Adrenal gland (tissue), 12 donors: Measurements from ENCODE around the gene FOXO1. TPM values are rescaled to one million over a fixed set of nuclear protein-coding genes. Genes with fewer than 3 reads are reported as not detected.
A peak's percentile ranks its signal among the peaks of the same experiment; 100 is the strongest.

Experiments
- DNase-seq, 7 donors: peaks; one replicate each; pipeline ENCODE4 v3.0.0-alpha.2; 2019 to 2020
- H3K27ac ChIP-seq, 5 donors: fragments of 200-600 bp; sonication (generic) in 4 of 5; 1 replicate in 3 of 5; 2 replicates in 2 of 5; pipeline versions ENCODE4 v1.5.1 to v1.8.0; 2016 to 2020; ENCODE audit warnings: mild to moderate bottlenecking in 1 of 5
- H3K27me3 ChIP-seq: fragments of 200-600 bp; 2 replicates; pipeline ENCODE4 v1.8.0; 2021
- H3K36me3 ChIP-seq, 2 donors: fragments of 200-600 bp; replicated peaks in 1 of 2; 1 replicate in 1 of 2; 2 replicates in 1 of 2; pipeline versions ENCODE4 v1.5.1 to v1.8.0; 2018 to 2022
- H3K4me1 ChIP-seq, 2 donors: fragments of 200-600 bp; replicated peaks in 1 of 2; 1 replicate in 1 of 2; 2 replicates in 1 of 2; pipeline versions ENCODE4 v1.5.1 to v1.8.0; 2018 to 2021
- H3K4me3 ChIP-seq, 4 donors: fragments of 200-600 bp; sonication (generic) in 3 of 4; one replicate each; pipeline ENCODE4 v1.5.1; 2016 to 2018
- H3K9me3 ChIP-seq, 3 donors: fragments of 200-600 bp; sonication (generic) in 1 of 3; replicated peaks in 1 of 3; 1 replicate in 2 of 3; 2 replicates in 1 of 3; pipeline versions ENCODE4 v1.5.1 to v1.8.0; 2016 to 2021
- POLR2A ChIP-seq, 2 donors: fragments of 450-650 bp; IDR thresholded peaks; one replicate each; pipeline ENCODE4 v1.6.1; 2017; ENCODE audit warnings: antibody characterized with exemption in 2 of 2, mild to moderate bottlenecking in 2 of 2, moderate library complexity in 1 of 2
- WGBS, 4 donors: extraction: QIAGEN DNeasy Blood & Tissue Kit in 2 of 4; methylation state at CpG; one replicate each; pipeline versions ENCODE4 v1.1.5 to v1.1.7; 2013 to 2017; 5-methylcytosine and 5-hydroxymethylcytosine counted together
- intact Hi-C, 2 donors: fragments of 100-400 bp; cut with DNase I; formaldehyde crosslinking; loops; one replicate each; pipeline versions ENCODE4 v1.14.1 to v1.15.0; 2022 to 2023
- polyA plus RNA-seq, 3 donors: library from polyadenylated mRNA; stranded (reverse); fragments of 200-250 nt in 2 of 3; fragments of 350-450 nt in 1 of 3; fragmentation: Illumina TruSeq in 1 of 3; extraction: RNeasy Lipid Tissue Mini Kit (QIAGEN cat#74804) in 1 of 3; gene quantifications; one replicate each; pipeline ENCODE4 v1.2.3, GENCODE V29; 2013 to 2014
- total RNA-seq, 9 donors: library from RNA; depleted of rRNA in 4 of 9; stranded (reverse); fragments of >200 nt in 4 of 9; fragments of 120-200 nt in 1 of 9; fragmentation: NEBNext Ultra II Directional in 1 of 9; extraction: Animal tissue kit (Norgen Biotek cat#: 25700) in 1 of 9; gene quantifications; one replicate each; pipeline versions ENCODE4 v1.1.0 to v1.2.4, GENCODE V29; 2013 to 2023
- TF ChIP-seq, protein P1 (sequence below), 6 experiments: fragments of 450-650 bp in 4 of 6; fragments of 200-600 bp in 2 of 6; sonication (generic) in 1 of 6; IDR thresholded peaks; 1 replicate in 5 of 6; 2 replicates in 1 of 6; pipeline versions ENCODE4 v1.5.1 to v1.8.0; 2016 to 2021; ENCODE audit warnings: antibody characterized with exemption in 6 of 6, mild to moderate bottlenecking in 2 of 6, moderate library complexity in 1 of 6
- donor health status: healthy with polysubstance abuse.
- donor health status: Bipolar disorder and iron deficiency.
- donor health status: DM: yes; HTN: yes; CAD: no.
- donor health status: DM: no; HTN: no; CAD: no.
- donor health status: DM: no; HTN: no; CAD: no.
- donor health status: DM: yes; HTN: yes; CAD: no.

FOXO1 gene
- total and polyA plus RNA-seq, 12 donors = 4.3 to 35.4 (median 21.5) TPM

DNA sequence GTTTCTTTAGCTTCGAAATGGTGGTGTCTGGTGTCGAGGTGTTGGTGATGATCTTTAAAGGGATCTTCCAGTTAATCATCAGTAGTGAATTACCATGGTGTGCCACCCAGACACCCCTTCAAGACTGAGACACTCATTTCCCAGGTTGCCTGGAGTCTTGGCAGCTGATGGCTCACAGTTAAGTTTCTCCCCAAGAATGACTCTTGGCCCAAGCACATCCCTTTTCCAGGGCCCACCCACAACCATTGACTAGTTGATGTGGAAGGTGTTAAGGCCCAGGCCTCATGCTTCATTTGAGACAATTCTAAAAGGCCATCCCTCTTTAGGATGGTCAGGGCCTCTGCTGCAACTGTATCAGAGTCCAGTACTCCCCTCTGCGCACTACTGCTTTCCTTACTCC lies 145.5 kb downstream of the FOXO1 start:
- intact Hi-C loops = no loop called here
- DNase-seq = no peak
- H3K4me1 ChIP-seq = peaks cover 0 to 3% of the 10 kb centered on the region in 2 donors

DNA sequence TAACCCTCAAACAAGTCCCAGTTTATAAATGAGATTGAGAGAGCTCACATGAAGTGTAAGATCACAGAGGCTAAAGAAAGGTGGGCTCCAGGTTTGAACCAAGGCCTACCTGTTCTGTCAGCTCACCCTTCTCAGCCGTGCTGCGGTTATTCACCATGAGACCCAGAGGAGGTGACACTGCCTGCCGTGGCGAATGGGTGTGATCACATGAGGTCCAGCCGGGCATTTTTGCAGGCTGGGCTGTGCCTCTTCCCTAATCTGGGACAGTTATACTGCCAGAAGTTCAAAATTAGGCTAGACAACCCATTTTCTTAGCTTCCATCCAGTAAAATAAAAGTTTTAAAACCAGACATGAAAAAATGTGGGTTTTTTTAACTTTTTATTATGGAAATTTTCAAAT lies 146.8 kb downstream of the FOXO1 start:
- peak in 4 of 7 donors; percentile 22 to 30 (median 30) for DNase-seq
- Histone ChIP-seq H3K4me3 (no peak overlapping the region), H3K36me3 (no peaks in the 10 kb centered on the region), H3K9me3 (no peaks in the 10 kb centered on the region), H3K27ac (no peak overlapping the region), H3K4me1 (peaks cover 0 to 3% of the 10 kb centered on the region in 2 donors), H3K27me3 (no peaks in the 10 kb centered on the region)
- TF ChIP-seq POLR2A (IDR thresholded peaks at IDR 0.05) = no peak
- TF ChIP-seq, protein P1, sequence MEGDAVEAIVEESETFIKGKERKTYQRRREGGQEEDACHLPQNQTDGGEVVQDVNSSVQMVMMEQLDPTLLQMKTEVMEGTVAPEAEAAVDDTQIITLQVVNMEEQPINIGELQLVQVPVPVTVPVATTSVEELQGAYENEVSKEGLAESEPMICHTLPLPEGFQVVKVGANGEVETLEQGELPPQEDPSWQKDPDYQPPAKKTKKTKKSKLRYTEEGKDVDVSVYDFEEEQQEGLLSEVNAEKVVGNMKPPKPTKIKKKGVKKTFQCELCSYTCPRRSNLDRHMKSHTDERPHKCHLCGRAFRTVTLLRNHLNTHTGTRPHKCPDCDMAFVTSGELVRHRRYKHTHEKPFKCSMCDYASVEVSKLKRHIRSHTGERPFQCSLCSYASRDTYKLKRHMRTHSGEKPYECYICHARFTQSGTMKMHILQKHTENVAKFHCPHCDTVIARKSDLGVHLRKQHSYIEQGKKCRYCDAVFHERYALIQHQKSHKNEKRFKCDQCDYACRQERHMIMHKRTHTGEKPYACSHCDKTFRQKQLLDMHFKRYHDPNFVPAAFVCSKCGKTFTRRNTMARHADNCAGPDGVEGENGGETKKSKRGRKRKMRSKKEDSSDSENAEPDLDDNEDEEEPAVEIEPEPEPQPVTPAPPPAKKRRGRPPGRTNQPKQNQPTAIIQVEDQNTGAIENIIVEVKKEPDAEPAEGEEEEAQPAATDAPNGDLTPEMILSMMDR (IDR thresholded peaks at IDR 0.05) = no peak
- intact Hi-C loops = no loop called here
- WGBS, 4 donors = 49 to 56% (median 52%) methylated on average over 5 of the region's 5 CpGs

More for the DNA sequence above, 145.5 kb downstream of the FOXO1 start:
- no peaks in the 10 kb centered on the region for H3K27me3 ChIP-seq
- H3K4me3 ChIP-seq = no peak overlapping the region
- TF ChIP-seq POLR2A (IDR thresholded peaks at IDR 0.05) = no peak
- TF ChIP-seq, protein P1 (IDR thresholded peaks at IDR 0.05) = no peak
- no peaks in the 10 kb centered on the region for H3K9me3 ChIP-seq
- 96 to 98% (median 97%) methylated on average over 3 of the region's 3 CpGs for WGBS, 4 donors
- no peaks in the 10 kb centered on the region for H3K36me3 ChIP-seq
- H3K27ac ChIP-seq = no peak overlapping the region

DNA sequence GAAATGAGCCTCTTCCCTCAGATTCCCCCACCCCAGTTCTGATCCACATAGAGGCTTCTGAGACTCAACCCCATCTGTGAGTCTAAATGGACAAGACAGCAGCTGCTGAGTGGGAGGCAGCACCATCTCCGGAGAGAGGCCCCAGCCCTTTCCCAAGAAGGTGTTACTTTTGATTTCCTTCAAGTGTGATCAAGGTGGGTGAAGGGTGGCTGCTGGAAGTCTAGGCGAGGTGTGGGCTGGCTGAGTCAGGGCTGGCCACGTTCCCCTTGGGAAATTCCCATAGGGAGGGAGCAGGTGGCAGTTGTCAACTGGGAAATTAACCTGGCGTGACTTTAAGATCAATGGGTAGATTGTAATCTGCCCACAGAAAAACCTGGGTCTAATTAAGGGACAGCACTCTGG lies 148.0 kb downstream of the FOXO1 start:
- intact Hi-C loops = no loop called here
- H3K27ac ChIP-seq = no peak overlapping the region
- no peak for DNase-seq
- WGBS, 4 donors = 76 to 85% (median 82%) methylated on average over 3 to 4 of the region's 4 CpGs
- no peaks in the 10 kb centered on the region for H3K36me3 ChIP-seq
- H3K27me3 ChIP-seq = no peaks in the 10 kb centered on the region
- peaks cover 0 to 3% of the 10 kb centered on the region in 2 donors for H3K4me1 ChIP-seq
- H3K4me3 ChIP-seq = no peak overlapping the region
- no peaks in the 10 kb centered on the region for H3K9me3 ChIP-seq
- TF ChIP-seq, protein P1 (IDR thresholded peaks at IDR 0.05) = no peak

DNA sequence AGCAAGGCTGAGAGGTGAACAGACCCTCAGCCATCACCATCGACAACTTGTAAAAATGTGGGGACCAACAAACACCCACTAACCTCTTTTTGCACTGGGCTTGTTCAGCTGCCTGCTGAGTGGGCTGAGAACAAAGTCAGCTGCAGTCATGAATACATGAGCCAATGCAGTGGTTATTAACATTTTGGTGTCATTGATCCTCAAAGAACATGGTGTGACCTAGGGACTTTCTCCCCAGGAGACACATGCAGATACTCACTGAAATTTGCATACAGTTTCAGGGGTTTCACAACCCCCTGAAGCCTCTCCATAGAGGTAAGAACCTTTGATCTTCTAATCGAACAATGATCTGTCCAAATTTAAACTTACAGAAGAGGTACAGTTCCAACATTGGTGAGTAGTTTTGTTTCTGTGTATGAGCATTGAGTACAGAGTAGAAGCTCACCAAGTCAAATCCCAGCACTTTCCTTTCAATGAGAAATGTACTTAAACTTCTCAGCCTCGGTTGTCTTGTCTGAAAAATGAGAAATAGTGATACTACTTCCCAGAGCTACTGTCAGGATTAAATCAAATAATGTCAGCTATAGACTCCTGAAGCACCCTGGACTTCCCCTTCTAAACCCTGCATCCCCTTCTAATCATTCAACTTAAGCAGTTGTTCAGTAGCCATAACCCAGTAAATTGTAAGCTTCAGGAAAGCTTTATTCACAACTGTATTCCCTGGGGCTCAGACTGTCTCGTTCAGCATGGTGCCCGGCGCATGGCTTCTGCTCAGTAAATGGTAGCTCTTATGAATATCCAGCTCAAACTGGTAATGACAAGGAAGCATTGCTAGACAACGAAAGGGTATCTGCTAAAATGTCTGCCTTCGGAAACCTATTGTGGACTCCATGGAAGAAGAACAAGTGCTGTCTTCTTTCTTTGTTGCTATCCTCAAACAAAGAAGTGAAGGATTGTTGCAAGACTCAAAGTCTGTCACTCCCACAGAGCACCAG lies 148.7 kb downstream of the FOXO1 start:
- TF ChIP-seq, protein P1 (IDR thresholded peaks at IDR 0.05) = no peak
- no peak for TF ChIP-seq POLR2A (IDR thresholded peaks at IDR 0.05)
- WGBS, 4 donors = 92 to 96% (median 93%) methylated on average over 7 to 8 of the region's 8 CpGs
- H3K4me3 ChIP-seq = no peak overlapping the region
- peaks cover 0 to 3% of the 10 kb centered on the region in 2 donors for H3K4me1 ChIP-seq
- H3K27me3 ChIP-seq = no peaks in the 10 kb centered on the region
- DNase-seq = no peak
- intact Hi-C loops = no loop called here
- no peaks in the 10 kb centered on the region for H3K36me3 ChIP-seq
- no peaks in the 10 kb centered on the region for H3K9me3 ChIP-seq
- no peak overlapping the region for H3K27ac ChIP-seq
